Liver (tissue), 3 donors: ENCODE results near the gene PAAF1.
"Not testable (repeated sequence)": the region's sequence is repeated elsewhere in the genome, so short reads cannot be mapped to it uniquely, and the experiment has no call there.

Source experiments
- ATF3 ChIP-seq: IDR thresholded peaks from 2 replicates; pipeline ENCODE4 v1.6.1; 2016; ENCODE audit warnings: antibody characterized with exemption
- CTCF ChIP-seq: fragments of 150-350 bp; IDR thresholded peaks from 2 replicates; pipeline ENCODE4 v1.5.1; 2017; ENCODE audit warnings: improper control_type of control experiment, low read depth, low read length; ENCODE audit not compliant: missing input control
- EGR1 ChIP-seq, 2 donors: IDR thresholded peaks; 2 replicates each; pipeline ENCODE4 v1.6.1; 2016 to 2018; ENCODE audit warnings: antibody characterized with exemption in 2 of 2, low read depth in 2 of 2
- FOXA1 ChIP-seq: IDR thresholded peaks from 2 replicates; pipeline ENCODE4 v1.6.1; 2016; ENCODE audit warnings: antibody characterized with exemption
- GABPA ChIP-seq, 2 donors: IDR thresholded peaks in 1 of 2; conservative IDR thresholded peaks in 1 of 2; 2 replicates each; pipeline ENCODE4 v1.6.1; 2016; ENCODE audit warnings: antibody characterized with exemption in 2 of 2, mild to moderate bottlenecking in 1 of 2, moderate library complexity in 1 of 2
- MAX ChIP-seq: IDR thresholded peaks from 2 replicates; pipeline ENCODE4 v1.6.1; 2016; ENCODE audit warnings: antibody characterized with exemption
- RAD21 ChIP-seq, 2 donors: IDR thresholded peaks; 2 replicates each; pipeline ENCODE4 v1.6.1; 2016; ENCODE audit warnings: antibody characterized with exemption in 2 of 2, mild to moderate bottlenecking in 2 of 2
- REST ChIP-seq: IDR thresholded peaks from 2 replicates; pipeline ENCODE4 v1.6.1; 2016; ENCODE audit warnings: antibody characterized with exemption, mild to moderate bottlenecking
- RXRA ChIP-seq, 2 donors: IDR thresholded peaks; 2 replicates each; pipeline ENCODE4 v1.6.1; 2017 to 2018; ENCODE audit warnings: antibody characterized with exemption in 2 of 2, mild to moderate bottlenecking in 1 of 2
- SP1 ChIP-seq: IDR thresholded peaks from 2 replicates; pipeline ENCODE4 v1.6.1; 2018; ENCODE audit warnings: antibody characterized with exemption, mild to moderate bottlenecking
- TAF1 ChIP-seq: conservative IDR thresholded peaks from 2 replicates; pipeline ENCODE4 v1.6.1; 2016; ENCODE audit warnings: antibody characterized with exemption, mild to moderate bottlenecking
- YY1 ChIP-seq: IDR thresholded peaks from 2 replicates; pipeline ENCODE4 v1.6.1; 2016; ENCODE audit warnings: antibody characterized with exemption, mild to moderate bottlenecking
- donor health status: healthy.
- donor health status: healthy.

- not testable (repeated sequence) for TF ChIP-seq TAF1; CTCF; REST; GABPA (IDR thresholded peaks at IDR 0.05 in 1 of 2, conservative IDR thresholded peaks at IDR 0.05 in 1 of 2); ATF3; MAX; SP1; EGR1 (IDR thresholded peaks at IDR 0.05; ENCODE audit: low read depth in 2 of 2); FOXA1; RAD21 (IDR thresholded peaks at IDR 0.05); YY1; RXRA (IDR thresholded peaks at IDR 0.05)
Observed at GRCh38 chr11:73936047-73936446, 59.2 kb downstream of the PAAF1 start.
